ENCODE measurements around the gene ABHD8. TPM values are rescaled to one million over a fixed set of nuclear protein-coding genes. Genes with fewer than 3 reads are reported as not detected.
A peak's percentile ranks its signal among the peaks of the same experiment; 100 is the strongest.

Gene ABHD8
- total RNA-seq, 1 donor from 2014 or later: 17.1 TPM

DNA sequence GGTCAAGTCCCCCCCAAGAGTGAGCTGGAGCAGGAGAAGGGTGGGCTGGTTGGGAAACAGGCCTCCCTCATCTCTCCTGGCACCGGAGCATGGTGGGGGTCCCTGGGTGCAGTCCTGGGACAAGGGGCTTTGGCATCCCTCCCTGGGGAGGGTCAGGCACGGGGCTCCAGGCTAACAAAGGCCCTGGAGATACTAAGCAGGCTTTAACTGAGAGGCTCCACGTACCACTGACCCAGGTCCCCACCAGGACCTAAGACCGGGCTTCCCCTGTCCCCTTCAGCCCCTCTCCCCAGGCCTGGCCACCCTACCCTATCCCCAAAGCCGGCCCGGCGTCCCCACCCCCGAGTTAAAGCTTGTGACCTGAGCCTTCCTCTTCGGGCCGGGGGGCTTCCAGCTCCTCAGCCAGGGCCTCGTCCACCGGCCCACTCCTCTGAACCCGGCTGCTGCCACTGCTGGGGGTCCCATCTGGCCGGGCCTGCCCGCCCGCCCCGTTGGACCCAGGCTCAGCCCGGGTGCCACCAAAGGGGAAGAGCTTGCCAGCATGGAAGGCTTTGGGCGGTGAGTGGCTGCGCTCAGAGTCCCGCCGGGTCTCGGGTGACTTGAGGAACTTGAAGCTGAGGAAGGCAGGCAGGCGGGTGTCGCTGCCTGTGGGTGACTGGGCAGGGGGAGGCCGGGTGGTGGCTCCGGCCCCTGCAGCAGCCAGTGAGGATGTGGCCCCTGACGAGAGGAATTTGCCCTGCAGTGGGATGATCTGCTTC lies 21.3 kb upstream of the ABHD8 start:
- no peak overlapping the region for H3K4me3 ChIP-seq
- H3K36me3 ChIP-seq: peaks cover 25% of the 10 kb centered on the region
- ATAC-seq (no peak), DNase-seq (no peak)
- no peaks in the 10 kb centered on the region for H3K9me3 ChIP-seq
- H3K27ac ChIP-seq: no peak overlapping the region
- H3K27me3 ChIP-seq: no peaks in the 10 kb centered on the region
- TF ChIP-seq, protein P1, sequence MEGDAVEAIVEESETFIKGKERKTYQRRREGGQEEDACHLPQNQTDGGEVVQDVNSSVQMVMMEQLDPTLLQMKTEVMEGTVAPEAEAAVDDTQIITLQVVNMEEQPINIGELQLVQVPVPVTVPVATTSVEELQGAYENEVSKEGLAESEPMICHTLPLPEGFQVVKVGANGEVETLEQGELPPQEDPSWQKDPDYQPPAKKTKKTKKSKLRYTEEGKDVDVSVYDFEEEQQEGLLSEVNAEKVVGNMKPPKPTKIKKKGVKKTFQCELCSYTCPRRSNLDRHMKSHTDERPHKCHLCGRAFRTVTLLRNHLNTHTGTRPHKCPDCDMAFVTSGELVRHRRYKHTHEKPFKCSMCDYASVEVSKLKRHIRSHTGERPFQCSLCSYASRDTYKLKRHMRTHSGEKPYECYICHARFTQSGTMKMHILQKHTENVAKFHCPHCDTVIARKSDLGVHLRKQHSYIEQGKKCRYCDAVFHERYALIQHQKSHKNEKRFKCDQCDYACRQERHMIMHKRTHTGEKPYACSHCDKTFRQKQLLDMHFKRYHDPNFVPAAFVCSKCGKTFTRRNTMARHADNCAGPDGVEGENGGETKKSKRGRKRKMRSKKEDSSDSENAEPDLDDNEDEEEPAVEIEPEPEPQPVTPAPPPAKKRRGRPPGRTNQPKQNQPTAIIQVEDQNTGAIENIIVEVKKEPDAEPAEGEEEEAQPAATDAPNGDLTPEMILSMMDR (IDR thresholded peaks at IDR 0.05): no peak
- H3K4me1 ChIP-seq: no peaks in the 10 kb centered on the region
- intact Hi-C loops (cut with DNase I): no loop called here

DNA sequence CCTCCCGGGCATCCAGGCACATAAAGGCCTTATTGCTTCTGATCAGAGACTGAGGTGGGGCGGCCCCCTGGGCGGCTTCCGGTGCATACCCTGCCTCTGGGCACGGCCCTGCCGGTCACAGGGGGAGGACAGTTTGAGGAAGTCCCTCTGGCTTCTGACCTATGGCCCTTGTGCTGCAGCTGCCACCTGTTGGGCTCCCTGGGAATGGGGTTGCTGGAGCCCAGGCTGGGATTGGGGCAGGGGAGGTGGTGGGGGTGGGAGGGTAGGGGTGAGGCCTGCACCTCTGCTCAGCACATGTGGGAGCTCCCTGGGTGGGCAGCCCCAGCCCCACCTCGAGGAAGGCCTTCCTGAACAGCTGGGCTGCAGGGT lies 20.7 kb upstream of the ABHD8 start:
- H3K27me3 ChIP-seq: no peaks in the 10 kb centered on the region
- H3K4me1 ChIP-seq: no peaks in the 10 kb centered on the region
- no peak overlapping the region for H3K4me3 ChIP-seq
- ATAC-seq: peak; percentile 37
- H3K9me3 ChIP-seq: no peaks in the 10 kb centered on the region
- TF ChIP-seq, protein P1 (IDR thresholded peaks at IDR 0.05): peak; percentile 10
- no peak overlapping the region for H3K27ac ChIP-seq
- peaks cover 30% of the 10 kb centered on the region for H3K36me3 ChIP-seq
- intact Hi-C loops (cut with DNase I): no loop called here
- DNase-seq: no peak

DNA sequence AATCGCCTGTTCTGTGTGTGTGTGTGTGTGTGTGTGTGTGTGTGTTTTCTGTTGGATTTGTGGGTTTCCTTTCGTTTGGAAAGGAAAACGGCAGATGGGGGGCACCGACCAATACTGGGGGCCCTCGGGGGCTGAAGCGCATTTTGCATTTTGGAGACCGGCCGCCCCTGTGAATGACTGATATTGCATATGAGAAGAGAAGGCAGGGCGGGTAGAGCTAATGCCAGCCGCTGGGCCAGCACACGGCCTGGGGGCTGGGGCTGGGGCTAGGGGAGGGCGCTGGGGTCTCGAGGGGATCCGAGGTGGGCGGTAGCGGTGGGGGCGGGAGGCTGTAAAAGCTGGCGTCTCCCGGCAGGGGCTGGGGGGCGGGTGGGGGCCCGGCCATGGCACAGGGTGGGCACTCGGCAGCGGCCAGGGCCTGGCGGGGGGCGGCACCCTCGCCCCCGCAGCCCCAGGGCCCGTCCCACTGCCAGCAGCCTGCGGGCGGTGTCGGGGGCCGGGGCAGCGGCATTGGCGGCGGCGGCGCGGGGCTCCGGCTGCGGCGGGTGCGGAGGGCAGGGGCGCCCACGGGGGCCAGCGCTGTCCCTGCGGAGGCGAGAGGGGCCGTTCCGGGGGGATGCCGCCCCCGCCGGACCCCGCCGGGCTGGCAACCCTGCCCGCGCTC lies 20.2 kb upstream of the ABHD8 start:
- no peak for ATAC-seq
- H3K4me1 ChIP-seq: no peaks in the 10 kb centered on the region
- peaks cover 30% of the 10 kb centered on the region for H3K36me3 ChIP-seq
- no peak overlapping the region for H3K27ac ChIP-seq
- H3K4me3 ChIP-seq: no peak overlapping the region
- no peaks in the 10 kb centered on the region for H3K27me3 ChIP-seq
- TF ChIP-seq, protein P1 (IDR thresholded peaks at IDR 0.05): no peak
- intact Hi-C loops (cut with DNase I): no loop called here
- no peak for DNase-seq
- no peaks in the 10 kb centered on the region for H3K9me3 ChIP-seq

DNA sequence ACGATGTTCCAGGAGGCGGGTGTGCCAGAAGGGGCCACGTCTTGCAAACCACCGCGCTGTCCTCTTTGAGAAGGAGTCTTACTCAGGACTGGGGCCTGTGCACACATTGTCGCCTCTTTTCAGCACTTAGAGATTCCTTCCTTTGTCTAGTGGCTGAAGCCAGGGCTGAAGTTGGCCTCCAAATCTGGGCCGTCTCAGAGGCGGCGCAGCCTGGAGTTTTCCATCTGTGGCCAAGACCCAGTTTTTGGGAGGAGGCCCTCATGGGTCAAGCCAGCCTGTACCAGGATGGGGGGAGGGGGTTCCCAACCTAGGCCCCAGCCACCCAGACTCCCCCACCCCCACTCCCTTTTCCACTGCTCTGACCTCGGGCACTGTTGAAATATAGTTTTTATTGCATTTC lies 19.6 kb upstream of the ABHD8 start:
- Histone ChIP-seq H3K4me1 (no peaks in the 10 kb centered on the region), H3K4me3 (no peak overlapping the region), H3K36me3 (peaks cover 30% of the 10 kb centered on the region), H3K9me3 (no peaks in the 10 kb centered on the region), H3K27me3 (no peaks in the 10 kb centered on the region), H3K27ac (no peak overlapping the region)
- DNase-seq (no peak), ATAC-seq (no peak)
- TF ChIP-seq, protein P1 (IDR thresholded peaks at IDR 0.05): no peak
- intact Hi-C loops (cut with DNase I): no loop called here

DNA sequence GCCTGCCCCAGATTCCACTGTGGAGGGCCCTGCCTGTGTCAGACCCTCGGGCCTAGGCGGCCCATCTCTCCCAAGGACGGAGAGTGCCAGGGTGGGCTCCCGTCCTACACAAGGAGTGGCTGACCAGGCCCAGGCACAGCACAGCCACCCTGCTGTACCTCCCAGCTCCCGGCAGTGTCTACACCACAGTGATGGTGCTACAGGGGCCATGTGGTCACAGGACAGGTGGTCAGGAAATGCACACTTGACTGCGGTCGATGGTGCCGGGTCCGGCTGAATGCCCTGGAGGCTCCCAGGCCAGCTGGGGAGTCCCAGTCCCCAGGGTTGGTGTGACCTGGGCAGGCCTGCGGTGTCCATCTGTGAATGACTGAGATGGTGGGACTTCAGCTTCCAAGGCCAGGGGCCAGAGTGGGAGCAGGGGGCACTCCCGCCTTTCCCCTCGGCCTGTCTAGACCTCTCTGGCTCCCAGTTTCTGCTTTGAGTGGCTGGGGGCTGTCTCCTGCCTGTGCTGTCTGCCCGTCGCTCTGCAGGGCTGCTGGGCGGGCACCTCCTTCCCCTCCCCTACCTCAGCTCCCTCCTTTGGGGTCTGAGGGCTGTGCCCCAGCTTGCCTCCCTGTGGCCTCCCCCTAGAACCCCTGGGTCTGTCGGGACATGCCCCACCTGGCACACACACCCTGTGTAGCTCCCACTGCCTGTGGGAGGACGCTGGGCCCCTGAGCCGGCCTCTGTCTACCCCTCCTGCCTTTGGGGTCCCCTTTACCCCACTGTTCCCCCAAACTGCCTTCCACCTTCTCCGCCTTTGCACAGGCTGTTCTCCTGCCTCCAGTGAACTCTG lies 18.6 kb upstream of the ABHD8 start:
- no peak for DNase-seq
- H3K36me3 ChIP-seq: peaks cover 32% of the 10 kb centered on the region
- intact Hi-C loops (cut with DNase I): no loop called here
- H3K27ac ChIP-seq: no peak overlapping the region
- H3K27me3 ChIP-seq: no peaks in the 10 kb centered on the region
- TF ChIP-seq, protein P1 (IDR thresholded peaks at IDR 0.05): no peak
- H3K4me1 ChIP-seq: no peaks in the 10 kb centered on the region
- no peaks in the 10 kb centered on the region for H3K9me3 ChIP-seq
- no peak for ATAC-seq
- no peak overlapping the region for H3K4me3 ChIP-seq
